K562 (cell line): ENCODE measurements around the gene RAB24. TPM values are rescaled to one million over a fixed set of nuclear protein-coding genes. Genes with fewer than 3 reads are reported as not detected.

ENCODE experiments used
- ATF3 ChIP-seq, 2 experiments: fragments of 450-650 bp in 1 of 2; sonication (generic) in 1 of 2; formaldehyde crosslinking in 1 of 2; IDR thresholded peaks in 1 of 2; conservative IDR thresholded peaks in 1 of 2; 2 replicates each; pipeline versions ENCODE4 v1.6.1 to v1.8.1; 2016 to 2023; ENCODE audit warnings: mild to moderate bottlenecking in 2 of 2, moderate library complexity in 2 of 2, inconsistent platforms in 1 of 2, missing genetic modification reagents in 1 of 2
- CCAR2 ChIP-seq: fragments of 200-400 bp; formaldehyde crosslinking; IDR thresholded peaks from 2 replicates; pipeline ENCODE4 v1.6.1; 2017; ENCODE audit warnings: mild to moderate bottlenecking, low read depth, low read length
- CLOCK ChIP-seq: fragments of 250-450 bp; sonication (Bioruptor Pico); IDR thresholded peaks from 2 replicates; pipeline ENCODE4 v1.4.0; 2020; ENCODE audit warnings: mild to moderate bottlenecking, moderate library complexity, borderline replicate concordance
- E2F5 ChIP-seq: sonication (generic); formaldehyde crosslinking; IDR thresholded peaks from 2 replicates; pipeline ENCODE4 v1.8.0; 2022; ENCODE audit warnings: mild to moderate bottlenecking, missing genetic modification reagents
- ELF4 ChIP-seq: fragments of 450-650 bp; formaldehyde crosslinking; IDR thresholded peaks from 2 replicates; pipeline ENCODE4 v1.4.0; 2022; ENCODE audit warnings: missing genetic modification characterization
- ETS1 ChIP-seq: conservative IDR thresholded peaks from 2 replicates; pipeline ENCODE4 v1.6.1; 2011; ENCODE audit warnings: low read depth, mild to moderate bottlenecking, low read length; ENCODE audit not compliant: control insufficient read depth
- HMG20A ChIP-seq: fragments of 450-650 bp; formaldehyde crosslinking; conservative IDR thresholded peaks from 2 replicates; pipeline ENCODE4 v1.4.0; 2020; ENCODE audit warnings: mild to moderate bottlenecking, mixed read lengths
- KLF16 ChIP-seq: IDR thresholded peaks from 2 replicates; pipeline ENCODE4 v1.6.1; 2016; ENCODE audit warnings: antibody characterized with exemption
- MTA1 ChIP-seq: fragments of 450-650 bp; IDR thresholded peaks from 2 replicates; pipeline ENCODE4 v1.6.1; 2017; ENCODE audit warnings: borderline replicate concordance
- POLR2B ChIP-seq: fragments of 450-650 bp; IDR thresholded peaks from 2 replicates; pipeline ENCODE4 v1.6.1; 2018; ENCODE audit warnings: low read depth; ENCODE audit not compliant: partially characterized antibody
- PRMT5 ChIP-seq: sonication (generic); formaldehyde crosslinking; IDR thresholded peaks from 2 replicates; pipeline ENCODE4 v1.5.0; 2020; ENCODE audit warnings: missing genetic modification reagents
- PRPF4 ChIP-seq: fragments of 200-400 bp; formaldehyde crosslinking; IDR thresholded peaks from one replicate; pipeline ENCODE4 v1.6.1; 2017; ENCODE audit warnings: low read length, low read depth, mild to moderate bottlenecking; ENCODE audit not compliant: insufficient read depth, poor library complexity, severe bottlenecking
- PTRF ChIP-seq: fragments of 450-650 bp; IDR thresholded peaks from 2 replicates; pipeline ENCODE4 v1.6.1; 2016; ENCODE audit warnings: mild to moderate bottlenecking, missing genetic modification characterization, missing compliant biosample characterization
- RUNX1 ChIP-seq: sonication (generic); IDR thresholded peaks from 2 replicates; pipeline ENCODE4 v1.6.1; 2016; ENCODE audit warnings: antibody characterized with exemption, low read depth
- TCFL5 ChIP-seq: fragments of 250-450 bp; sonication (Bioruptor Pico); conservative IDR thresholded peaks from 2 replicates; pipeline ENCODE4 v1.6.1; 2021; ENCODE audit warnings: mild to moderate bottlenecking, moderate library complexity, matching md5 sums
- ZHX1 ChIP-seq: fragments of 150-350 bp; conservative IDR thresholded peaks from 2 replicates; pipeline ENCODE4 v1.6.1; 2014; ENCODE audit warnings: low read length
- polyA plus RNA-seq, 8 experiments: library from polyadenylated mRNA; depleted of rRNA in 4 of 8; stranded (reverse) in 5 of 8; unstranded in 3 of 8; fragments of >200 nt; fragmentation: Nextera tagmentation in 2 of 8; fragmentation: Illumina TruSeq in 1 of 8; extraction: Ambion mirVana in 2 of 8; extraction: Trizol in 1 of 8; gene quantifications; 2 replicates each; pipeline versions ENCODE4 v1.2.1 to v1.2.3, GENCODE V29; 2011 to 2014; ENCODE audit warnings: inconsistent platforms in 1 of 8, missing spikeins in 1 of 8
- total RNA-seq, 7 experiments: library from RNA; depleted of rRNA in 6 of 7; stranded (reverse); fragments of >200 nt in 6 of 7; fragmentation: Illumina TruSeq in 2 of 7; extraction: Trizol in 2 of 7; gene quantifications; 2 replicates each; pipeline versions ENCODE4 v1.2.1 to v1.2.3, GENCODE V29; 2011 to 2021; ENCODE audit warnings: low replicate concordance in 1 of 7

The RAB24 gene
- total and polyA plus RNA-seq, 9 of the 15 experiments (the other 6 are each of a cell fraction or from before 2014, with no cell fraction given): 13.9 to 107 (median 34.8) TPM

- TF ChIP-seq HMG20A (CRISPR knock-in tag) (no peak), TCFL5 (CRISPR knock-in tag) (no peak), E2F5 (CRISPR knock-in tag) (no peak), ATF3 (IDR thresholded peaks at IDR 0.05) (no peak), ATF3 (CRISPR knock-in tag; conservative IDR thresholded peaks at IDR 0.05) (0 out of 2 replicates have a peak, but pooled peaks have one; percentile 57), ELF4 (peak; percentile 97), POLR2B (peak; percentile 84), PRMT5 (CRISPR knock-in tag) (no peak), MTA1 (peak; percentile 45; the same call in 1 of the 2 replicates), CCAR2 (no peak), PRPF4 (no peak), KLF16 (no peak), PTRF (no peak), CLOCK (CRISPR knock-in tag) (no peak), ETS1 (peak; percentile 88; the same call in 1 of the 2 replicates), ZHX1 (no peak), RUNX1 (no peak)
Observed at GRCh38 chr5:177351392-177352329, 48.1 kb upstream of the RAB24 start, which contains the start of gene LMAN2 (continued).
